Neural progenitor cell (in vitro differentiated cells): ENCODE data around the gene UBE3C. TPM values are rescaled to one million over a fixed set of nuclear protein-coding genes. Genes with fewer than 3 reads are reported as not detected.

Experiments
- DNase-seq: peaks from one replicate; pipeline ENCODE4 v3.0.0-alpha.2; 2016; ENCODE audit warnings: low spot score
- H2AFZ ChIP-seq: fragments of 200-600 bp; sonication (generic); replicated peaks from 2 replicates; pipeline ENCODE4 v1.6.1; 2016; ENCODE audit warnings: antibody characterized with exemption
- H3F3A ChIP-seq: fragments of 200-600 bp; sonication (generic); 2 replicates; pipeline ENCODE4 v1.6.1; 2016; ENCODE audit warnings: antibody characterized with exemption, low read depth
- H3K27ac ChIP-seq: fragments of 200-600 bp; sonication (generic); 2 replicates; pipeline ENCODE4 v1.5.1; 2016; ENCODE audit warnings: mild to moderate bottlenecking
- H3K27me3 ChIP-seq: fragments of 200-600 bp; sonication (generic); 2 replicates; pipeline ENCODE4 v1.6.1; 2016; ENCODE audit warnings: mild to moderate bottlenecking, moderate library complexity
- H3K36me3 ChIP-seq: fragments of 200-600 bp; sonication (generic); 2 replicates; pipeline ENCODE4 v1.5.1; 2016
- H3K4me1 ChIP-seq: fragments of 200-600 bp; sonication (generic); 2 replicates; pipeline ENCODE4 v1.6.1; 2016; ENCODE audit warnings: mixed run types
- H3K4me2 ChIP-seq: fragments of 200-600 bp; sonication (generic); 2 replicates; pipeline ENCODE4 v1.6.1; 2016
- H3K4me3 ChIP-seq: fragments of 200-600 bp; sonication (generic); 2 replicates; pipeline ENCODE4 v1.5.1; 2016
- H3K79me2 ChIP-seq: fragments of 200-600 bp; sonication (generic); 2 replicates; pipeline ENCODE4 v1.6.1; 2016; ENCODE audit warnings: low read depth
- H3K9ac ChIP-seq: fragments of 200-600 bp; sonication (generic); 2 replicates; pipeline ENCODE4 v1.6.1; 2016
- H3K9me3 ChIP-seq: fragments of 200-600 bp; sonication (generic); 2 replicates; pipeline ENCODE4 v1.5.1; 2016; ENCODE audit warnings: low read depth
- H4K20me1 ChIP-seq: fragments of 200-600 bp; sonication (generic); 2 replicates; pipeline ENCODE4 v1.6.1; 2016; ENCODE audit warnings: low read depth
- H3K27ac Mint-ChIP-seq: 3 replicates; pipeline ENCODE4 v1.8.0; 2021; ENCODE audit warnings: mixed read lengths
- H3K27me3 Mint-ChIP-seq: 2 replicates; pipeline ENCODE4 v1.8.0; 2022; ENCODE audit warnings: low read depth, mild to moderate bottlenecking, inconsistent platforms, moderate library complexity, mixed read lengths; ENCODE audit not compliant: insufficient read depth
- H3K36me3 Mint-ChIP-seq: 3 replicates; pipeline ENCODE4 v1.8.0; 2021; ENCODE audit warnings: mixed read lengths
- H3K4me1 Mint-ChIP-seq: 3 replicates; pipeline ENCODE4 v1.8.0; 2021; ENCODE audit warnings: mixed read lengths
- H3K4me3 Mint-ChIP-seq: 3 replicates; pipeline ENCODE4 v1.8.0; 2021; ENCODE audit warnings: mild to moderate bottlenecking, moderate library complexity, mixed read lengths
- H3K9me3 Mint-ChIP-seq: 3 replicates; pipeline ENCODE4 v1.8.0; 2020; ENCODE audit warnings: mixed read lengths
- CTCF ChIP-seq: fragments of 200-600 bp; sonication (generic); IDR thresholded peaks from 2 replicates; pipeline ENCODE4 v1.5.1; 2017; ENCODE audit warnings: antibody characterized with exemption, mild to moderate bottlenecking
- EZH2 ChIP-seq: fragments of 200-600 bp; sonication (generic); IDR thresholded peaks from 2 replicates; pipeline ENCODE4 v1.6.1; 2017; ENCODE audit warnings: antibody characterized with exemption, mild to moderate bottlenecking, moderate library complexity
- EZH2phosphoT487 ChIP-seq: fragments of 200-600 bp; sonication (generic); IDR thresholded peaks from 2 replicates; pipeline ENCODE4 v1.6.1; 2017; ENCODE audit warnings: antibody characterized with exemption
- total RNA-seq: library from RNA; depleted of rRNA; stranded (reverse); fragments of >200 nt; gene quantifications from 2 replicates; pipeline ENCODE4 v1.2.3, GENCODE V29; 2015; ENCODE audit warnings: low replicate concordance

The UBE3C gene
- total RNA-seq, 1 donor from 2014 or later: 65.9 TPM

- Histone ChIP-seq H3K79me2 (no peaks in the 10 kb centered on the region), H3K4me3 (no peak overlapping the region), H3K9me3 (no peaks in the 10 kb centered on the region), H3K36me3 (peaks cover 2% of the 10 kb centered on the region), H3K27me3 (no peaks in the 10 kb centered on the region), H3F3A (no peaks in the 10 kb centered on the region), H3K4me1 (no peaks in the 10 kb centered on the region), H2AFZ (no peak overlapping the region), H3K27ac (no peak overlapping the region), H3K9ac (no peak overlapping the region), H4K20me1 (no peaks in the 10 kb centered on the region), H3K4me2 (no peak overlapping the region)
- TF ChIP-seq EZH2phosphoT487 (no peak), CTCF (no peak), EZH2 (no peak)
- H3K9me3 Mint-ChIP-seq: no peaks in the 10 kb centered on the region
- no peak overlapping the region for H3K4me3 Mint-ChIP-seq
- H3K36me3 Mint-ChIP-seq: peaks cover 11% of the 10 kb centered on the region
- H3K27ac Mint-ChIP-seq: no peak overlapping the region
- H3K4me1 Mint-ChIP-seq: no peaks in the 10 kb centered on the region
- peaks cover 4% of the 10 kb centered on the region for H3K27me3 Mint-ChIP-seq
- DNase-seq: no peak
These were observed 82.3 kb downstream of the UBE3C start for GRCh38 chr7:157220916-157221569.

GRCh38 chr7:157222687-157223086, 84.0 kb downstream of the UBE3C start:
- Histone ChIP-seq H3F3A (peaks cover under 1% of the 10 kb centered on the region), H3K9ac (no peak overlapping the region), H3K4me2 (no peak overlapping the region), H4K20me1 (no peaks in the 10 kb centered on the region), H3K27ac (no peak overlapping the region), H2AFZ (no peak overlapping the region), H3K36me3 (peaks cover 2% of the 10 kb centered on the region), H3K4me3 (no peak overlapping the region), H3K27me3 (no peaks in the 10 kb centered on the region), H3K9me3 (no peaks in the 10 kb centered on the region), H3K79me2 (no peaks in the 10 kb centered on the region), H3K4me1 (no peaks in the 10 kb centered on the region)
- no peak for TF ChIP-seq EZH2
- no peak for TF ChIP-seq CTCF
- no peak for TF ChIP-seq EZH2phosphoT487
- peaks cover 13% of the 10 kb centered on the region for H3K36me3 Mint-ChIP-seq
- H3K4me1 Mint-ChIP-seq: no peaks in the 10 kb centered on the region
- H3K27ac Mint-ChIP-seq: peak overlapping the region; percentile 60
- no peaks in the 10 kb centered on the region for H3K9me3 Mint-ChIP-seq
- H3K27me3 Mint-ChIP-seq: peaks cover 4% of the 10 kb centered on the region
- DNase-seq: no peak
- H3K4me3 Mint-ChIP-seq: peak overlapping the region; percentile 7

- Histone ChIP-seq H3F3A (peaks cover 10% of the 10 kb centered on the region), H3K4me3 (no peak overlapping the region), H3K4me2 (no peak overlapping the region), H3K36me3 (peaks cover 2% of the 10 kb centered on the region), H4K20me1 (no peaks in the 10 kb centered on the region), H3K27ac (no peak overlapping the region), H3K4me1 (no peaks in the 10 kb centered on the region), H3K9me3 (no peaks in the 10 kb centered on the region), H2AFZ (no peak overlapping the region), H3K9ac (no peak overlapping the region), H3K79me2 (no peaks in the 10 kb centered on the region), H3K27me3 (no peaks in the 10 kb centered on the region)
- Mint-ChIP-seq H3K27ac (no peak overlapping the region), H3K9me3 (no peaks in the 10 kb centered on the region), H3K4me1 (no peaks in the 10 kb centered on the region), H3K36me3 (peaks cover 12% of the 10 kb centered on the region), H3K27me3 (peaks cover 4% of the 10 kb centered on the region), H3K4me3 (no peak overlapping the region)
- DNase-seq: no peak
- TF ChIP-seq EZH2 (no peak), EZH2phosphoT487 (no peak), CTCF (no peak)
These were observed 85.9 kb downstream of the UBE3C start for GRCh38 chr7:157224627-157225026.
